GM19023 (cell line): ENCODE results near the gene HINT3.
"Not testable (repeated sequence)": the region's sequence is repeated elsewhere in the genome, so short reads cannot be mapped to it uniquely, and the experiment has no call there.

Source experiments
- ATAC-seq: cut with Tn5 transposase; IDR thresholded peaks from one replicate; pipeline ENCODE4 v1.9.1; 2021; ENCODE audit warnings: mild to moderate bottlenecking, moderate library complexity; ENCODE audit not compliant: unreplicated experiment

HINT3 gene

GRCh38 chr6:125956506-125957390, at the start of gene HINT3:
Gene HINT3 (plus strand): TSS chr6:125956770. CDS start chr6:125956978, 208 bp downstream.
- ATAC-seq = peak; percentile 93

GRCh38 chr6:125910527-125910926, 46.0 kb upstream of the HINT3 start:
- ATAC-seq = peak; percentile 97

DNA sequence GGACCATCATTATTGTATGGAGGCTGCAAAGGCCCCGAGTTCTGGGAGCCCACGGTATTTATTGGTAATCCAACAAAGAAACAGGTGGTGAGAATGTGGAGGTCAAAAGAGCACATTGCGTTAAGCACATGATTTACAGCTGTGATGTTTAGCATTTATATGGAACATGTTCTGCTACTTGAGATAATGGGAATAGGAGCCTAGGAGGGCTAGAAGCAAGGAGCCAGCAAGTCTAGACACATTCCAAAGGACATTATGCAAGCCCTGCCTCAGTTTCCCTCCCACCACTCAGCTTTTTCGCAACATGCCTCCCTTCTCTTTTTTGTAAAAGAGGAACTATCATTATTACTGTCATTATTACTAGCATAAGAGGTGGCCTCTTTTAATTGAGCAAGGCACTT, 45.5 kb upstream of the HINT3 start:
- ATAC-seq = not testable (repeated sequence)

DNA sequence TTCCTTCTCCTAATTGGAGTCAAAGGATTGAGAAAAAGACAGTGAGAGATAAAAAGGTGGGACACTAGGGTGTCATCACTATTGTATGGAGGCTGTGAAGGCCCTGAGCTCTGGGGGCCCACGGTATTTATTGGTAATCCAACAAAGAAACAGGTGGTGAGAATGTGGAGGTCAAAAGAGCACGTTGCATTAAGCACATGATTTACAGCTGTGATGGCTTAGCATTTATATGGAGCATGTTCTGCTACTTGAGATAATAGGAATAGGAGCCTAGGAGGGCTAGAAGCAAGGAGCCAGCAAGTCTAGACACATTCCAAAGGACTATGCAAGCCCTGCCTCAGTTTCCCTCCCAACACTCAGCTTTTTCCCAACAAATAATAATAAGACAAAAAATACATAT, 44.1 kb upstream of the HINT3 start:
- not testable (repeated sequence) for ATAC-seq

DNA sequence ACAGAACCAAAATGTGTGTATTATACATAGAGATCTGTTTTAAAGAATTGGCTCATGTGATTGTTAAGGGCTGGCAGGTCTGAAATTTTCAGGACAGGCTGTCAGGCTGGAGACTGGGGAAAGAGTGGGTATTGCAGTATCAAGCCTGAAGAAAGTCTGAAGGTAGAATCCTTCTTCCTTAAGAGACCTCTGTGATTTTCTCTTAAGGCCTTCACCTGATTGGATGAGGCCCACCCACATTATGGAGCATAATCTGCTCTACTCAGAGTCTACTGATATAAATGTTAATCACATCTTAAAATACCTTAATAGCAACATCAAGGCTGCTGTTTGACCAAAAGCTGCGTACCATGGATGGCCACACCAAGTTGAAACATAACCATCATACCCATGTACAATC, 43.4 kb upstream of the HINT3 start:
- ATAC-seq = no peak

GRCh38 chr6:125913864-125914351, 42.7 kb upstream of the HINT3 start:
- no peak for ATAC-seq

- no peak for ATAC-seq
Observed at GRCh38 chr6:125918230-125918629, 38.3 kb upstream of the HINT3 start.

DNA sequence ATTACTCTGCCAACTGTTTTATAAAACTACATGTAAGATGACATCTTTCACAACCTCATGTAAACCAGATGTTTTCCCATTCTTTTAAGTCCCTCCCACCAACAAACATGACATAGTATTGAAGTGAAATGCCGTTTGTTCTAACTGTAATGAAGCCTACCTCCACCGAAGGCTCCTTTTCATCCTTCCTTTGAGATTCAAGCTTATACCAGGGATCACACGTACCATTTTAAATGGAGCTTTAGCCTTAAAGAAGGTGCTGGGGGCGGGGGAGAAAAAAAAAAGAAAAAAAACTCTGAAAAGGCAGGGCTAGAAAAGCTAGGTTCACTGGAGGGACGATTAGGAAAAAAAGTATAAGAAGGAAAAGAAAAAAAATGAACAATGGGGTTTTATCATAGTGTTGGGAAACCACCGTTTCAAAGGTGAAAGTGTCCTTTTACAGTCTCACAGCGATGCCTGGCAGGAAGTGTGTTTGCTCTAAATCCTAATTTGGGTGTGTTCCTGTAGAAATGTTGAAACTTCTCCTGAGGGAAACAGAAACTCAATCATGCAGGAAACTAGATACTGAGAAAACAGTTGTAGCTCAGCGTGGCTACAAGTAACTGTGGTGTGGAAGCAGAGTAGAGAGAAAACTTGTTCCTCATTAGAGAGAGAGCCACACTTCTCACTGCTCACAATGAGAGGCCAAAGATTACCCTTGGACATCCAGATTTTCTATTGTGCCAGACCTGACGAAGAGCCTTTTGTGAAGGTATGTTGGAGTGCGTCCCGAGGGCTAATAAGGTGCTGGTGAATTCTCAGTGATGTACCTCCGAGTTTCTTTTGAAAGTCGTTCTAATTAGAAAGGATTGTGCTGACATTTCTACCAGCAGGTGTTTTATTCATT, 37.6 kb upstream of the HINT3 start:
- peak; percentile 97 for ATAC-seq

GRCh38 chr6:125919618-125920017, 37.0 kb upstream of the HINT3 start:
- ATAC-seq = no peak

DNA sequence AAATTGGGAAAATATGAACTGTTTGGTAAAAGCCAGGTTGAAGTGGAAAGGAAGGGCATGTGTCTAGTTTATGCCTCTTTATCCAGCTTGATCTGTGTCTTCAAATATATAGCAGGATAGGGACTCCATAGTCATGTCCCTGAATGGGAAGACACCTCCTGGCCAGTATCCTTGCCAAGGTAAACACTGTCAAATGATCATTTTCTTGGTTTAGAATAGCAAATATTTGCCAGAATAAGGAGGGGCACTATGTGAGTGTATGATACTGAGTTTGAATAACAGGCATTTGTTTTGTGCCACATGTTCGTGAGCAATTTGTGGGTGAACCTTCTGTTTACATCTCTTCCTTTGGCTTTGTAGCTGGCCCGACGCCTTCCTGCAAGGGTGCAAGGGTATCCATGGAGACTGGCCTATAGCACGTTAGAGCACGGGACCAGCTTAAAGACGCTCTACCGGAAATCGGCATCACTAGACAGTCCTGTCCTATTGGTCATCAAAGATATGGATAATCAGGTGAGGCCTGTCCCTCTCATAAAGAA, 34.2 kb upstream of the HINT3 start:
- no peak for ATAC-seq

DNA sequence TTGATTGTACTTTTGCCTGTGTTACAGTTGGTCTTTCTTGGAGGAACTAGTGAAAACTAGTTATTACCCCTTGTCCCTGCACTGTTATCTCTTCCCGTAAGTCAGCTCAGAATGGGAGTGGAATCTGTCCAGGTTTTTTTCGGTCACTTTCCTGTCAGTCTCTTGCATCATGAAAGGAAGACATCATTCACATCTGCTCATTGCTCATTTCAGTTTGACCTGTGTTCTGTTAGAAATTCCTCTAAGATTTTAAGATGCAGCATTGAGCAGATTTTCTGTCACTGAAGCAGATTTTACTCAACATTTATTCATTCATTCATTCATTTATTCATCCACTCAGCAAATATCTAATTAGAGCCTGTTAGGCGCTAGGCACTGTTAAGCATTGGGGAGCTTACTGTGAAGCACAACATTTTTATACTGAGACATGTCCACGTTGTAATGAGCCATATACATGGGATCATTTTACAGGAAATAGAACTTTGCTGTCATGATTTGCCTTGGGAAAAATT, 33.1 kb upstream of the HINT3 start:
- ATAC-seq = no peak

- ATAC-seq = no peak
Observed at GRCh38 chr6:125924169-125924568, 32.4 kb upstream of the HINT3 start.

GRCh38 chr6:125924697-125925358, 31.7 kb upstream of the HINT3 start:
- ATAC-seq = no peak

GRCh38 chr6:125926711-125927110, 29.9 kb upstream of the HINT3 start:
- ATAC-seq = no peak

GRCh38 chr6:125927761-125928160, 28.8 kb upstream of the HINT3 start:
- ATAC-seq = no peak

DNA sequence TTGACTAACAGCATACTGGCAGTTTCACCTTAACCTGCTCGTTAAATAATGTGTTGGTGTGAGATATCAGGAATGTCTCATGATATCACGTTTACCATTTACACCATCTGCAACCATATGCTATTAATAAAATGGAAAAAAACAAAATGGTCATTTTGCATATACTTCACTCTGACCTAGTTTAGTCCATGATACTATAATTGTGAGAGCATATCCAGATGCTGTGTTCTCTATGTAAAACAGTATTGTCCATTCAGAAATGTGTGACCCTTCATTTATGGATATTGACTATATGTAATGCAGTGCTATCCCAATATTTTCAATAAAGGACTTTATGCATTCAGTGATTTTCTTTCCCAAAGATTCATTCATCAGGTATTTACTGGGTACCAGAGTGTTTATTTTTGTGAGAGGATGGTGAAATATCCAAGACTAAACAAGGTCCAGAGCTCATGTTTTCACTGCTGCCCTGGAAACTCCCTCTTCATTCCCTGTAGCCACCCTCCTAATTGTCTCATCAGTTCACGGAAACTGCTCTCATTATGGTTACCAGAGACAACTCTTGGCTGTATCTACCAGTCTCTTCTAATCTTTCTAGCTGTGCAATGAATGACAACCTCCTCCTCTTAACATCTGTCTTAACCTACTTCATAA, 25.7 kb upstream of the HINT3 start:
- no peak for ATAC-seq

- ATAC-seq = peak; percentile 49
Observed at GRCh38 chr6:125931733-125932450, 24.7 kb upstream of the HINT3 start.

DNA sequence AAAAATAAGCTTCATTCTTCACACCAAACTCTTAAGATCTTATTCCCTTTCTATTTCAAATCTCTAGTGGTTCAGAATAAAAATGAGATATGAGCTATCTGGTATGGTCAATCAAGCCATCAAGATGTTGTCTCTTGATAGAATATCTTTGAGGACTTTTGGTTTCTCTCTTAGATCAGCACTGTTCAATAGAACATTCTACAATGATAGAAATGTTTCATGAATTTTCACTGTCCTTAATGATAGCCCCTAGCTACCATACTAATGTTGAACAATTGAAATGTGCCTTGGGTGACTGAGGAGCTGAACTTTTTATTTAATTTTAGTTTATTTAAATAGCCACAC, 24.1 kb upstream of the HINT3 start:
- no peak for ATAC-seq

DNA sequence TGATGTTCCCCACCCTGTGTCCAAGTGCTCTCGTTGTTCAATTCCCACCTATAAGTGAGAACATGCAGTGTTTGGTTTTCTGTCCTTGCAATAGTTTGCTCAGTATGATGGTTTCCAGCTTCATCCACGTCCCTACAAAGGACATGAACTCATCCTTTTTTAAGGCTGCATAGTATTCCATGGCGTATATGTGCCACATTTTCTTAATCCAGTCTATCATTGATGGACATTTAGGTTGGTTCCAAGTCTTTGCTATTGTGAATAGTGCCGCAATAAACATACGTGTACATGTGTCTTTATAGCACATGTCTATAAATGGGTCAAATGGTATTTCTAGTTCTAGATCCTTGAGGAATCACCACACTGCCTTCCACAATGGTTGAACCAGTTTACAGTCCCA, 21.1 kb upstream of the HINT3 start:
- ATAC-seq = not testable (repeated sequence)
